ENCODE results near the gene PCGF2.

The PCGF2 gene

DNA sequence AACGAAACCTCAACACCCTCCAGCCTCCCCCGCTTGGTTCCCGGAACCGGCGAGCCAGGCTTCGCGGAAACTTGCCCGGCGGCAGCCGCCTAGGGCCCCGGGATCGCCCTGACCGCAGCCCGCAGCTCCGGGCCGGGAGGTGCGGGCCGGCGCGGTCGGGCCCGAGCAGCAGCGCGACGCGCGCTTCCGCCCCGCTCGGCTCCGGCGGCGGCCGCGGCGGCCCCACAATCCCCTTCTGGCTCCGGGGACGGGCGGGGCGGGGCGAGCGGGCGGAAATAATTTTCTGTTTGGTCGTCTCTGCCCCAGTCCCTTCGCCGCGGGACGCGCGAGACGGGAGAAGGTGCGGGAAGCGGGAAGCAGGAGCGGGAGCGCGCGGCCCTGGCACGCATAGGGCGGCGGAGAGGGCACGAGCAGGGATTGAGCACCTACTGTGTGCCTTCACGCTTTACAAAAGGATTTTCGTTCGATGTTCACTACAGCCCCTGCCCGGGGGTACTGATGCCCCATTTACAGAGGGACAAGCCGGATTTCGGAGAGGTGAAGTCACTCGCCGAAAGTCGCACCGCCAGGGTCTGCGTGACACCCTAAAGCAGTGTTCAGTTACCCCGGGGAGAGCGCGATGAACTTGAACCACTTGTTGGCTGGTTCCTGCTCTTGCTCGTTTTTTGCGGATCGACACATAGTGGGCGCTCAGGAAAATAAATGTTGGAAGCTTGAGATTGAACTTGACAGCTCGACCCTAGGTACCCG lies 45.8 kb downstream of the PCGF2 start:
- DNase-seq, result peak; percentile 92

- DNase-seq, result peak; percentile 98
Measured at GRCh38 chr17:38701504-38702165, 46.5 kb downstream of the PCGF2 start.

GRCh38 chr17:38698760-38699159 lies 49.4 kb downstream of the PCGF2 start:
- no peak for DNase-seq

GRCh38 chr17:38697061-38697820 lies 50.9 kb downstream of the PCGF2 start:
- no peak for DNase-seq

DNA sequence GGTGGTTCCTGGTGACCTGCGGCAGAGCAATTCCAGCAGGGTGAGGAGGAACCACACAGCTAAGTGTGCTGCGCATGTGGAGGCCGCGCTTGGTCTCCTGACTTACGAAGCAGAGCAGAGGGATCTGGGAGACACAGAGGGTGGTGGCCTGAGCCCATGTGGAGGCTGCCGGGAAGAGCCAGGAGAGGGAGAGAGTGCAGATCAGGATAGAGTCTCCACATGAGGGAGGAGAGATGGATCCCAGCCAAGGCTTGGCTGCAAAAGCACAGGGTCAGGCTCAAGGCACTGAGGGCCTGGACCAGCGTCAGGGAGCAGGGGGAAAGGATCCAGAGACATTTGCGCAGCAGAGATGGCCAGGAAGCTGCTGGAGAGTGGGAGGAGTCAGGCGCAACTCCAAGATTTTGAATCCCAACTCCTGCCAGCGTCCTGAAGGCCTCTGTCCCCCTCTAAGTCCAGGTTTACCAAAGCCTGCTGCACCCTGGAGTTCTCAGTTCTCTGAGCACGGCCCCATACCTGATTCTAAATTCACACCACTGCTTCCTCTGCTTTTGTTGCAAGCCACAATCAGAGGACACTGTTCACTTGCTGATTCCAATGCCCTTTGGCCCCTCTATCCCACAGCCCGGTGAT lies 54.3 kb downstream of the PCGF2 start:
- DNase-seq, result no peak

DNA sequence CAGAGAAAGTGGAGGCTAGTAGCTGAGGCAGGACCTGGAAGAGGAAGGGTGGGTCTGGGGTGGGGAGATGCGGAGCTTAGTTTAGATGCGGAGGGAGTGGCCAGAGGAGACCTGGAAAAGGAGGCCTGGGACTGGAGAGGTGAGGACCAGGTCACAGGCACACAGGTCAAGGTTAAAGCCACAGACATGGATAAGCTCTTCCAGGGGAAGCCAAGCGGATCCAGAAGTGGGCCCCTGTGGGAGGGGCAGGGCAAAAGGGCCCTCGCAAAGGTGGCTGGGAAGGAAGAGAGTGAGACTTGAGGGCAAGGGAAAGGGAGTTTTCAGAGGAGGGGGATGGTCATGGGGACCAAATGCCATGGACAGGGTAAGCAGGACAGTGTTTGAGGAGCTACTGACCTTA lies 57.0 kb downstream of the PCGF2 start:
- DNase-seq, result no peak

DNA sequence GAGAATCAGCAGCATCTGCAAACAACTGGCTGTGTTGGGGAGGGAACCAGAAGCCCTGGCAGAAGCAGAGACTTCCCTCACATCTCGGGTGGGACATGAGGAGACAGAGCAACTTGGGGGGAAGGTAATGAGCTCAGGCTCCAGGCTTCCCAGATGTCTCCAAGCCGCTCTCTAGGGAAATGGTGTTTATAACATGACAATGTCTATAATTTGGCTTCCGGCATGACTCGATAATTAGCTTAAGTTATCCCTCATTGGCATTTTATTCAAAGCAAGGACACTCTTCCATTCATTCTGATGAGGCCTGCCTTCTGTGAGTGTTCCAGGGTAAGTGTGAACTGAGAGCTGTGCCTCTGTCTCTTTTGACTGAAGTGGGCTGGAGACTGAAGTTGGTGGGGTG lies 57.8 kb downstream of the PCGF2 start:
- DNase-seq, result no peak

GRCh38 chr17:38687286-38687685 lies 60.9 kb downstream of the PCGF2 start:
- no peak for DNase-seq

DNA sequence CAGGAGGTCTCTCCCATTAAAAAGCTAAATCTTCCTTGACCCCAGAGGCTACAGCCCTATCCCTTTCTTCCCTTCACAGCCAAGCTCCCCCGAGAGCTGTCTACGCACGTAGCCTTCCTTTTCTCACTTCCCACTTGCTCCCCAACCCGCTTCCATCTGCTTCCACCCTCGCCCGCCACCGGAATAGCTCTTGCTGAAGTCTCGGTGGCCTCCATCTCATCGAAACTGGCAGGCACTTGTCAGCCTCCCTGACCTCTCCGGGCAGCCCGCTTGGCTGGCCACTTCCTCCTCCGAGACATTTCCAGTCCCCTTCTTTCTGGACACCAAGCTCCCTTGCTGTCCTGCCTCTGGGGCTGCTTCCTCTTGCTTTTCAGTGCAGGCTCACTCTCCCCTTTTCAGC lies 62.6 kb downstream of the PCGF2 start:
- peak; percentile 87 for DNase-seq
